Fibroblast of pulmonary artery (primary cell): ENCODE measurements around the gene VOPP1.
A peak's percentile ranks its signal among the peaks of the same experiment; 100 is the strongest.

Experiments used
- DNase-seq: peaks from one replicate; pipeline ENCODE4 v3.0.0-alpha.2; 2010; ENCODE audit warnings: low read depth
- H3K4me3 ChIP-seq: replicated peaks from 2 replicates; pipeline ENCODE4 v1.5.1; 2011; ENCODE audit warnings: low read depth, mild to moderate bottlenecking, control low read depth, low read length, moderate library complexity
- CTCF ChIP-seq: IDR thresholded peaks from 2 replicates; pipeline ENCODE4 v1.5.1; 2011; ENCODE audit warnings: mild to moderate bottlenecking, control low read depth, low read length, inconsistent platforms; ENCODE audit errors: missing control alignments

The VOPP1 gene

GRCh38 chr7:55484834-55485233 lies 87.5 kb downstream of the VOPP1 start:
- no peak for DNase-seq
- no peak overlapping the region for H3K4me3 ChIP-seq
- TF ChIP-seq CTCF = no peak

GRCh38 chr7:55484241-55484640 lies 88.1 kb downstream of the VOPP1 start:
- no peak for DNase-seq
- H3K4me3 ChIP-seq = no peak overlapping the region
- no peak for TF ChIP-seq CTCF

- no peak for TF ChIP-seq CTCF
- H3K4me3 ChIP-seq = no peak overlapping the region
Measured at GRCh38 chr7:55483046-55483445, 89.3 kb downstream of the VOPP1 start.

GRCh38 chr7:55481155-55481554 lies 91.1 kb downstream of the VOPP1 start:
- no peak overlapping the region for H3K4me3 ChIP-seq
- DNase-seq = no peak
- TF ChIP-seq CTCF = no peak

More at GRCh38 chr7:55483046-55483445, 89.3 kb downstream of the VOPP1 start:
- no peak for DNase-seq

GRCh38 chr7:55478700-55479099 lies 93.6 kb downstream of the VOPP1 start:
- H3K4me3 ChIP-seq = no peak overlapping the region
- DNase-seq = no peak
- no peak for TF ChIP-seq CTCF

- no peak overlapping the region for H3K4me3 ChIP-seq
- DNase-seq = peak; percentile 51
- TF ChIP-seq CTCF = no peak
Measured at GRCh38 chr7:55477781-55478374, 94.4 kb downstream of the VOPP1 start.
